ENCODE results near the gene VAMP4.

Gene VAMP4

GRCh38 chr1:171655746-171656116 lies 86.1 kb downstream of the VAMP4 start:
- Histone ChIP-seq H3K9me3 (ENCODE audit: low read depth, low read length) (no peaks in the 10 kb centered on the region), H3K9ac (ENCODE audit: insufficient read length) (no peak overlapping the region), H3K4me3 (no peak overlapping the region), H3K27ac (no peak overlapping the region), H3K36me3 (ENCODE audit: insufficient read depth, low read length) (no peaks in the 10 kb centered on the region)
- no peak for DNase-seq (ENCODE audit: low read depth, low spot score)
- TF ChIP-seq POLR2AphosphoS5 (IDR thresholded peaks at IDR 0.05; ENCODE audit: borderline replicate concordance, low read depth, low read length) (no peak), EZH2 (IDR thresholded peaks at IDR 0.05) (no peak)

GRCh38 chr1:171654942-171655745 lies 86.7 kb downstream of the VAMP4 start:
- H3K9me3 ChIP-seq (ENCODE audit: low read depth, low read length), result no peaks in the 10 kb centered on the region
- H3K4me3 ChIP-seq, result no peak overlapping the region
- H3K36me3 ChIP-seq (ENCODE audit: insufficient read depth, low read length), result no peaks in the 10 kb centered on the region
- DNase-seq (ENCODE audit: low read depth, low spot score), result no peak
- TF ChIP-seq POLR2AphosphoS5 (IDR thresholded peaks at IDR 0.05; ENCODE audit: borderline replicate concordance, low read depth, low read length), result no peak
- TF ChIP-seq EZH2 (IDR thresholded peaks at IDR 0.05), result no peak
- no peak for TF ChIP-seq FOXP2 (optimal IDR thresholded peaks at IDR 0.05; ENCODE audit: control extremely low read depth, extremely low read length, insufficient read depth)
- no peak overlapping the region for H3K9ac ChIP-seq (ENCODE audit: insufficient read length)
- no peak overlapping the region for H3K27ac ChIP-seq

- TF ChIP-seq POLR2AphosphoS5 (IDR thresholded peaks at IDR 0.05; ENCODE audit: borderline replicate concordance, low read depth, low read length) (no peak), FOXP2 (optimal IDR thresholded peaks at IDR 0.05; ENCODE audit: control extremely low read depth, extremely low read length, insufficient read depth) (no peak)
- Histone ChIP-seq H3K4me3 (no peak overlapping the region), H3K27ac (no peak overlapping the region), H3K9ac (ENCODE audit: insufficient read length) (no peak overlapping the region), H3K36me3 (ENCODE audit: insufficient read depth, low read length) (no peaks in the 10 kb centered on the region), H3K9me3 (ENCODE audit: low read depth, low read length) (no peaks in the 10 kb centered on the region)
- no peak for DNase-seq (ENCODE audit: low read depth, low spot score)
These were observed 87.5 kb downstream of the VAMP4 start for GRCh38 chr1:171654201-171654941.

GRCh38 chr1:171653796-171654195 lies 88.1 kb downstream of the VAMP4 start:
- TF ChIP-seq EZH2 (IDR thresholded peaks at IDR 0.05), result no peak
- TF ChIP-seq POLR2AphosphoS5 (IDR thresholded peaks at IDR 0.05; ENCODE audit: borderline replicate concordance, low read depth, low read length), result no peak
- no peak for TF ChIP-seq FOXP2 (optimal IDR thresholded peaks at IDR 0.05; ENCODE audit: control extremely low read depth, extremely low read length, insufficient read depth)
- H3K27ac ChIP-seq, result no peak overlapping the region
- no peaks in the 10 kb centered on the region for H3K9me3 ChIP-seq (ENCODE audit: low read depth, low read length)
- no peak for DNase-seq (ENCODE audit: low read depth, low spot score)
- no peak overlapping the region for H3K4me3 ChIP-seq
- no peaks in the 10 kb centered on the region for H3K36me3 ChIP-seq (ENCODE audit: insufficient read depth, low read length)
- no peak overlapping the region for H3K9ac ChIP-seq (ENCODE audit: insufficient read length)

- H3K36me3 ChIP-seq (ENCODE audit: insufficient read depth, low read length), result no peaks in the 10 kb centered on the region
- no peak for DNase-seq (ENCODE audit: low read depth, low spot score)
- H3K9ac ChIP-seq (ENCODE audit: insufficient read length), result no peak within 1 kb of the TSS
- H3K9me3 ChIP-seq (ENCODE audit: low read depth, low read length), result no peaks in the 10 kb centered on the region
- TF ChIP-seq EZH2 (IDR thresholded peaks at IDR 0.05) (no peak), FOXP2 (optimal IDR thresholded peaks at IDR 0.05; ENCODE audit: control extremely low read depth, extremely low read length, insufficient read depth) (no peak), POLR2AphosphoS5 (IDR thresholded peaks at IDR 0.05; ENCODE audit: borderline replicate concordance, low read depth, low read length) (no peak)
- no peak within 1 kb of the TSS for H3K27ac ChIP-seq
- H3K4me3 ChIP-seq, result no peak within 1 kb of the TSS
These were observed 89.5 kb downstream of the VAMP4 start, which contains the start of gene MYOC for GRCh38 chr1:171652234-171652822. MYOC (minus strand) TSS chr1:171652688; CDS start chr1:171652611, 77 bp downstream.

Data from SK-N-MC (cell line).